ENCODE data around the gene GAA.
A peak's percentile ranks its signal among the peaks of the same experiment; 100 is the strongest.

The GAA gene

GRCh38 chr17:80101011-80101945, at the start of gene GAA:
TSS of gene GAA (plus strand) at chr17:80101581. CDS start at chr17:80104587, 3,006 bp downstream.
- H3K4me3 ChIP-seq (ENCODE audit: low read depth, low read length) = peak within 1 kb of the TSS; percentile 88
- TF ChIP-seq CTCF (IDR thresholded peaks at IDR 0.05; ENCODE audit: low read depth, low read length) = peak; percentile 48

GRCh38 chr17:80051681-80052080, 49.7 kb upstream of the GAA start:
- no peak for TF ChIP-seq CTCF (IDR thresholded peaks at IDR 0.05; ENCODE audit: low read depth, low read length)

GRCh38 chr17:80053102-80053501, 48.3 kb upstream of the GAA start:
- no peak overlapping the region for H3K4me3 ChIP-seq (ENCODE audit: low read depth, low read length)
- TF ChIP-seq CTCF (IDR thresholded peaks at IDR 0.05; ENCODE audit: low read depth, low read length) = no peak

More at GRCh38 chr17:80051681-80052080, 49.7 kb upstream of the GAA start:
- no peak overlapping the region for H3K4me3 ChIP-seq (ENCODE audit: low read depth, low read length)

GRCh38 chr17:80055597-80055996, 45.8 kb upstream of the GAA start:
- H3K4me3 ChIP-seq (ENCODE audit: low read depth, low read length) = no peak overlapping the region
- no peak for TF ChIP-seq CTCF (IDR thresholded peaks at IDR 0.05; ENCODE audit: low read depth, low read length)

GRCh38 chr17:80058311-80058955, 42.9 kb upstream of the GAA start:
- TF ChIP-seq CTCF (IDR thresholded peaks at IDR 0.05; ENCODE audit: low read depth, low read length) = no peak

GRCh38 chr17:80060644-80061043, 40.7 kb upstream of the GAA start:
- no peak overlapping the region for H3K4me3 ChIP-seq (ENCODE audit: low read depth, low read length)
- TF ChIP-seq CTCF (IDR thresholded peaks at IDR 0.05; ENCODE audit: low read depth, low read length) = no peak

More at GRCh38 chr17:80058311-80058955, 42.9 kb upstream of the GAA start:
- no peak overlapping the region for H3K4me3 ChIP-seq (ENCODE audit: low read depth, low read length)

- no peak for TF ChIP-seq CTCF (IDR thresholded peaks at IDR 0.05; ENCODE audit: low read depth, low read length)
- H3K4me3 ChIP-seq (ENCODE audit: low read depth, low read length) = no peak overlapping the region
Measured at GRCh38 chr17:80061421-80061820, 40.0 kb upstream of the GAA start.

Data from WI38 (cell line).